Loucy (cell line): ENCODE data around the gene APBB2.

Experiments
- H2AFZ ChIP-seq: fragments of 200-600 bp; sonication (generic); 2 replicates; pipeline ENCODE4 v1.6.0; 2016; ENCODE audit warnings: antibody characterized with exemption, mild to moderate bottlenecking, low read length, moderate library complexity
- H3F3A ChIP-seq: fragments of 200-600 bp; 2 replicates; pipeline ENCODE4 v1.6.0; 2016; ENCODE audit warnings: antibody characterized with exemption, low read depth, mild to moderate bottlenecking
- H3K27me3 ChIP-seq: fragments of 200-600 bp; sonication (generic); 2 replicates; pipeline ENCODE4 v1.6.1; 2014; ENCODE audit warnings: low read length, mild to moderate bottlenecking; ENCODE audit not compliant: insufficient read depth, poor library complexity, severe bottlenecking
- H3K36me3 ChIP-seq: fragments of 200-600 bp; sonication (generic); 2 replicates; pipeline ENCODE4 v1.6.1; 2016; ENCODE audit warnings: low read length; ENCODE audit not compliant: insufficient read depth
- H3K4me1 ChIP-seq: fragments of 200-600 bp; sonication (generic); 2 replicates; pipeline ENCODE4 v1.5.1; 2014; ENCODE audit warnings: low read length, mild to moderate bottlenecking; ENCODE audit not compliant: insufficient read depth, poor library complexity, severe bottlenecking
- H3K4me2 ChIP-seq: fragments of 200-600 bp; sonication (generic); 2 replicates; pipeline ENCODE4 v1.6.0; 2014; ENCODE audit warnings: antibody characterized with exemption, low read length, low read depth, mild to moderate bottlenecking; ENCODE audit not compliant: poor library complexity, severe bottlenecking
- H3K4me3 ChIP-seq: fragments of 200-600 bp; sonication (generic); 2 replicates; pipeline ENCODE4 v1.5.1; 2014; ENCODE audit warnings: low read length, mild to moderate bottlenecking, mixed read lengths; ENCODE audit not compliant: poor library complexity, severe bottlenecking
- H3K79me2 ChIP-seq: fragments of 200-600 bp; sonication (generic); 2 replicates; pipeline ENCODE4 v1.6.1; 2014; ENCODE audit warnings: low read length; ENCODE audit not compliant: insufficient read depth
- H3K9ac ChIP-seq: fragments of 200-600 bp; sonication (generic); 2 replicates; pipeline ENCODE4 v1.6.0; 2014; ENCODE audit warnings: mild to moderate bottlenecking, low read depth, low read length, moderate library complexity; ENCODE audit not compliant: poor library complexity, severe bottlenecking
- H3K9me2 ChIP-seq: fragments of 200-600 bp; sonication (generic); replicated peaks from 2 replicates; pipeline ENCODE4 v1.6.1; 2016; ENCODE audit warnings: low read depth, low read length, mixed read lengths
- H3K9me3 ChIP-seq: fragments of 200-600 bp; sonication (generic); 2 replicates; pipeline ENCODE4 v1.6.1; 2014; ENCODE audit warnings: mild to moderate bottlenecking, antibody characterized with exemption, low read length, low read depth; ENCODE audit not compliant: insufficient read depth
- H4K20me1 ChIP-seq: fragments of 200-600 bp; sonication (generic); 2 replicates; pipeline ENCODE4 v1.6.0; 2014; ENCODE audit warnings: antibody characterized with exemption, low read length, mild to moderate bottlenecking; ENCODE audit not compliant: insufficient read depth, poor library complexity, severe bottlenecking
- CTCF ChIP-seq: fragments of 200-600 bp; sonication (generic); conservative IDR thresholded peaks from 2 replicates; pipeline ENCODE4 v1.5.1; 2014; ENCODE audit warnings: mild to moderate bottlenecking, antibody characterized with exemption, low read length
- EZH2phosphoT487 ChIP-seq: fragments of 200-600 bp; IDR thresholded peaks from 2 replicates; pipeline ENCODE4 v1.6.1; 2018; ENCODE audit warnings: antibody characterized with exemption, mild to moderate bottlenecking, moderate library complexity, borderline replicate concordance

The APBB2 gene

GRCh38 chr4:41183021-41183553 lies 31.3 kb downstream of the APBB2 start:
- H3K79me2 ChIP-seq: no peaks in the 10 kb centered on the region
- H4K20me1 ChIP-seq: no peaks in the 10 kb centered on the region
- no peaks in the 10 kb centered on the region for H3K4me1 ChIP-seq
- no peaks in the 10 kb centered on the region for H3K9me2 ChIP-seq
- H3K9ac ChIP-seq: no peak overlapping the region
- H3K9me3 ChIP-seq: no peaks in the 10 kb centered on the region
- H3K4me2 ChIP-seq: no peak overlapping the region
- H3K36me3 ChIP-seq: no peaks in the 10 kb centered on the region
- H3F3A ChIP-seq: no peaks in the 10 kb centered on the region
- no peak overlapping the region for H2AFZ ChIP-seq
- no peak overlapping the region for H3K4me3 ChIP-seq
- TF ChIP-seq CTCF (no peak), EZH2phosphoT487 (no peak)
- no peaks in the 10 kb centered on the region for H3K27me3 ChIP-seq

- no peak overlapping the region for H3K9ac ChIP-seq
- no peaks in the 10 kb centered on the region for H3F3A ChIP-seq
- no peak overlapping the region for H2AFZ ChIP-seq
- no peaks in the 10 kb centered on the region for H4K20me1 ChIP-seq
- H3K9me2 ChIP-seq: no peaks in the 10 kb centered on the region
- H3K27me3 ChIP-seq: no peaks in the 10 kb centered on the region
- H3K4me3 ChIP-seq: no peak overlapping the region
- H3K9me3 ChIP-seq: no peaks in the 10 kb centered on the region
- H3K79me2 ChIP-seq: no peaks in the 10 kb centered on the region
- TF ChIP-seq CTCF (no peak), EZH2phosphoT487 (no peak)
- H3K4me1 ChIP-seq: no peaks in the 10 kb centered on the region
- no peak overlapping the region for H3K4me2 ChIP-seq
- no peaks in the 10 kb centered on the region for H3K36me3 ChIP-seq
These were observed 33.3 kb downstream of the APBB2 start for GRCh38 chr4:41181037-41181436.

- no peaks in the 10 kb centered on the region for H3K79me2 ChIP-seq
- H3K27me3 ChIP-seq: no peaks in the 10 kb centered on the region
- H3F3A ChIP-seq: no peaks in the 10 kb centered on the region
- H3K4me2 ChIP-seq: no peak overlapping the region
- H2AFZ ChIP-seq: no peak overlapping the region
- no peaks in the 10 kb centered on the region for H3K9me2 ChIP-seq
- no peaks in the 10 kb centered on the region for H4K20me1 ChIP-seq
- H3K4me3 ChIP-seq: no peak overlapping the region
- no peak overlapping the region for H3K9ac ChIP-seq
- TF ChIP-seq EZH2phosphoT487 (no peak), CTCF (no peak)
- H3K9me3 ChIP-seq: no peaks in the 10 kb centered on the region
- no peaks in the 10 kb centered on the region for H3K4me1 ChIP-seq
- no peaks in the 10 kb centered on the region for H3K36me3 ChIP-seq
These were observed 34.7 kb downstream of the APBB2 start for GRCh38 chr4:41179498-41180195.
